Measurements from ENCODE around the gene UBE2N.
"Not testable (repeated sequence)": the region's sequence is repeated elsewhere in the genome, so short reads cannot be mapped to it uniquely, and the experiment has no call there.

The UBE2N gene

GRCh38 chr12:93442411-93443340 is 929 bp upstream of the UBE2N start:
- DNase-seq = no peak

GRCh38 chr12:93441081-93441616 is 598 bp downstream of the UBE2N start:
- DNase-seq = no peak

GRCh38 chr12:93440043-93440835 is 1.5 kb downstream of the UBE2N start:
- DNase-seq = no peak

GRCh38 chr12:93438266-93439050 is 3.3 kb downstream of the UBE2N start:
- no peak for DNase-seq

GRCh38 chr12:93434256-93434865 is 7.4 kb downstream of the UBE2N start:
- no peak for DNase-seq

GRCh38 chr12:93432031-93432430 is 9.7 kb downstream of the UBE2N start:
- not testable (repeated sequence) for DNase-seq

- DNase-seq = no peak
Observed at GRCh38 chr12:93430280-93430679, 11.5 kb downstream of the UBE2N start.

GRCh38 chr12:93429852-93430251 is 11.9 kb downstream of the UBE2N start:
- DNase-seq = no peak

- no peak for DNase-seq
Observed at GRCh38 chr12:93429448-93429847, 12.3 kb downstream of the UBE2N start.

GRCh38 chr12:93427779-93428564 is 13.8 kb downstream of the UBE2N start:
- no peak for DNase-seq

GRCh38 chr12:93426412-93426805 is 15.3 kb downstream of the UBE2N start:
- DNase-seq = no peak

- DNase-seq = no peak
Observed at GRCh38 chr12:93425736-93426411, 15.9 kb downstream of the UBE2N start.

- no peak for DNase-seq
Observed at GRCh38 chr12:93422050-93422449, 19.7 kb downstream of the UBE2N start.

- DNase-seq = no peak
Observed at GRCh38 chr12:93419388-93420034, 22.2 kb downstream of the UBE2N start.

GRCh38 chr12:93417967-93418480 is 23.7 kb downstream of the UBE2N start:
- no peak for DNase-seq

- DNase-seq = no peak
Observed at GRCh38 chr12:93415723-93416464, 25.9 kb downstream of the UBE2N start.

GRCh38 chr12:93413064-93413463 is 28.7 kb downstream of the UBE2N start:
- DNase-seq = no peak

GRCh38 chr12:93412396-93412795 is 29.4 kb downstream of the UBE2N start:
- not testable (repeated sequence) for DNase-seq

- not testable (repeated sequence) for DNase-seq
Observed at GRCh38 chr12:93411060-93411459, 30.7 kb downstream of the UBE2N start.

Measured in activated T-cell treated with anti-CD3 and anti-CD28 coated beads for 4 hours (primary cell).